BLaER1 treated with 17β-estradiol and CSF1 and Interleukin-3, amounts not matched to agents 10 nM and 100 nM (cell line): ENCODE data around the gene NCKIPSD.
A peak's percentile ranks its signal among the peaks of the same experiment; 100 is the strongest.

ENCODE experiments used
- H3K27ac ChIP-seq, 11 experiments: shearing (Covaris generic); formaldehyde crosslinking; 2 replicates each; pipeline ENCODE4 v1.8.1; 2022
- H3K27me3 ChIP-seq, 11 experiments: shearing (Covaris generic); formaldehyde crosslinking; 2 replicates each; pipeline ENCODE4 v1.8.1; 2022
- H3K36me3 ChIP-seq, 11 experiments: shearing (Covaris generic); formaldehyde crosslinking; 2 replicates each; pipeline ENCODE4 v1.8.1; 2022
- H3K4me1 ChIP-seq, 10 experiments: shearing (Covaris generic); formaldehyde crosslinking; 2 replicates each; pipeline ENCODE4 v1.8.1; 2022
- H3K4me2 ChIP-seq, 11 experiments: shearing (Covaris generic); formaldehyde crosslinking; 2 replicates each; pipeline ENCODE4 v1.8.1; 2022
- H3K4me3 ChIP-seq, 10 experiments: shearing (Covaris generic); formaldehyde crosslinking; 2 replicates each; pipeline ENCODE4 v1.8.1; 2022
- H3K9ac ChIP-seq, 11 experiments: shearing (Covaris generic); formaldehyde crosslinking; 2 replicates each; pipeline ENCODE4 v1.8.1; 2022
- H3K9me3 ChIP-seq, 11 experiments: shearing (Covaris generic); formaldehyde crosslinking; replicated peaks in 1 of 11; 2 replicates each; pipeline ENCODE4 v1.8.1; 2022
- H4K20me1 ChIP-seq, 11 experiments: shearing (Covaris generic); formaldehyde crosslinking; 2 replicates each; pipeline ENCODE4 v1.8.1; 2022
- Cebpa-rat ChIP-seq, 11 experiments: shearing (Covaris generic); IDR thresholded peaks; 2 replicates each; pipeline ENCODE4 v1.8.1; 2022

NCKIPSD gene

DNA sequence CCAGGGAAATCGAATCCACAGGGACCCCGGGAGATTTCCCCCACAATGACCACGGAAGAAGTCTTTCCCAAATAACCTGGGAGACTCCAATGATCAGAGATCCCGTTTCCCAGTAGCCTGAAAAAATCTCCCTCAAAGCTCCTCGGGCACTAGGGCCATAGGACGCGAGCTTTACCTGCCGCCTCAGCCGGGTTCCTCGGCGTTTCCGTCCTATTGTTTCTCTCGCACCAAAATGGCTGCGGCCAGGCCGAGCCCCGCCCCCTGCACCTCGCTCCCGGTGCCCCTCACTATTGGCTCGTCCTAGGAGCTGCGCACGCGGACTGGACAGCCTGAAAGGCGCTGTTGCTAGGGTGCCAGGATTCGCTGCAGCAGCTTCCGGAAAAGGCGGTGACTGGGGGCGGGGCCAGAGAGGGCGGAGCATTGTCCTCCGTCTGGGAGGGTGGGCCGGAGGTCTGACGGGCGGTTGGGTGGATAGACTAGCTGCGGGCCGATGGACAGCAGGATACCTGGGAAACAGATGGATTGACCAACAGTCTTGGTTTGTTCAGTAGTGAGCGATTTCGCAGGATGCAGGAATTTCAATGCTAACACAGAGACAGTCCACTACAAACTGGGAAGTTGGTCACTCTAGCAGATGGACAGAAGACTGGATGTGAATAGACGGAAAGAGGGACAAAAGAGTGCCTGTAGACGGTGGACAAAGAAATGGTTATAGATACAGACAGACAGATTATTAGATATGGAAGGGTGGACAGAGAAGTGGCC, 31.4 kb upstream of the NCKIPSD start, which contains the start of gene IP6K2:
TSS of gene IP6K2 (minus strand) at position 240 of the 765 bp plus-strand sequence. CDS start 21,930 bp downstream, outside the sequence.
- TF ChIP-seq Cebpa-rat (IDR thresholded peaks at IDR 0.05): no peak
- Histone ChIP-seq H3K9ac (peak within 1 kb of the TSS; percentile 92 to 100 (median 98)), H3K9me3 (no peaks in the 10 kb centered on the region), H3K27ac (peak within 1 kb of the TSS; percentile 90 to 99 (median 98)), H3K36me3 (peaks cover 21 to 34% (median 33%) of the 10 kb centered on the region in 11 experiments), H3K4me2 (peak within 1 kb of the TSS; percentile 76 to 95 (median 84)), H4K20me1 (peaks cover 21 to 40% (median 35%) of the 10 kb centered on the region in 11 experiments; a peak in 21 of 22 replicates), H3K4me3 (peak within 1 kb of the TSS; percentile 86 to 99 (median 96)), H3K4me1 (peaks cover 32 to 40% (median 35%) of the 10 kb centered on the region in 10 experiments), H3K27me3 (no peaks in the 10 kb centered on the region)

GRCh38 chr3:48716508-48716981, 30.8 kb upstream of the NCKIPSD start:
- Histone ChIP-seq H3K9me3 (no peaks in the 10 kb centered on the region), H3K4me3 (peak overlapping the region; percentile 86 to 99 (median 96)), H3K27ac (peak overlapping the region; percentile 90 to 99 (median 98)), H3K9ac (peak overlapping the region; percentile 92 to 100 (median 98)), H3K27me3 (no peaks in the 10 kb centered on the region), H3K36me3 (peaks cover 26 to 41% (median 38%) of the 10 kb centered on the region in 11 experiments), H4K20me1 (peaks cover 27 to 46% (median 41%) of the 10 kb centered on the region in 11 experiments; a peak in 21 of 22 replicates), H3K4me2 (peak overlapping the region; percentile 76 to 95 (median 84)), H3K4me1 (peaks cover 38 to 45% (median 40%) of the 10 kb centered on the region in 10 experiments)
- no peak for TF ChIP-seq Cebpa-rat (IDR thresholded peaks at IDR 0.05)

- peaks cover 40 to 59% (median 54%) of the 10 kb centered on the region in 11 experiments; a peak in 21 of 22 replicates for H4K20me1 ChIP-seq
- peak overlapping the region; percentile 92 to 100 (median 98); a peak in 20 of 22 replicates for H3K9ac ChIP-seq
Observed at GRCh38 chr3:48715174-48715800, 29.6 kb upstream of the NCKIPSD start.

DNA sequence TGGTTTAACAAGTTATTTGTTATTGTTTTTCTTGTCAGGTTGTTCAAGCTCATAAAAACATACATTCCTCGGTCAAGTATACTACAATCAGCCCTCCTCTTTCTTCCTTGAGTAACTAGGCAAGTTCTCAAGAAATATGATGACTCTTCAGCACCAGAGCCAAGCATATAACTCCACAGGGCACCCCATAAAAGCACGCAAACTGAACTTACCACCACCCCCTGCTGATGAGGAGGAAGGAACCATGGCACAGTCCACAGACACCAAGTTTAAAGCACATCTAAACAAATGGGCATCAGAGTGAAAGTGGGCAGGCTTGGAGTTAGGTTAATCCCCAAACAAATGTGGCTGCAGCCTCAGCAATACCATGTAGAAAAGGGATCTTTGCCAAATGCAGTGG, 26.0 kb upstream of the NCKIPSD start:
- peaks cover 65 to 73% (median 69%) of the 10 kb centered on the region in 10 experiments for H3K4me1 ChIP-seq
- no peak overlapping the region for H3K27ac ChIP-seq
- H4K20me1 ChIP-seq: peaks cover 75 to 94% (median 90%) of the 10 kb centered on the region in 11 experiments
- no peak overlapping the region for H3K4me3 ChIP-seq
- no peaks in the 10 kb centered on the region for H3K27me3 ChIP-seq
- no peak for TF ChIP-seq Cebpa-rat (IDR thresholded peaks at IDR 0.05)
- peak overlapping the region in 8 of 11 experiments; percentile 3 to 82 (median 42); a peak in 9 of 22 replicates for H3K4me2 ChIP-seq
- H3K9me3 ChIP-seq: no peaks in the 10 kb centered on the region
- H3K9ac ChIP-seq: no peak overlapping the region
- peaks cover 69 to 89% (median 85%) of the 10 kb centered on the region in 11 experiments for H3K36me3 ChIP-seq

More at GRCh38 chr3:48715174-48715800, 29.6 kb upstream of the NCKIPSD start:
- Histone ChIP-seq H3K4me3 (peak overlapping the region; percentile 86 to 99 (median 96)), H3K4me2 (peak overlapping the region; percentile 76 to 95 (median 84)), H3K27me3 (no peaks in the 10 kb centered on the region), H3K9me3 (no peaks in the 10 kb centered on the region), H3K36me3 (peaks cover 39 to 53% (median 51%) of the 10 kb centered on the region in 11 experiments), H3K4me1 (peaks cover 45 to 57% (median 52%) of the 10 kb centered on the region in 10 experiments), H3K27ac (peak overlapping the region in 3 of 11 experiments; percentile 96 to 99 (median 98); a peak in 4 of 22 replicates)
- no peak for TF ChIP-seq Cebpa-rat (IDR thresholded peaks at IDR 0.05)

GRCh38 chr3:48709051-48709461, 23.3 kb upstream of the NCKIPSD start:
- Histone ChIP-seq H3K27me3 (no peaks in the 10 kb centered on the region), H3K36me3 (peaks cover 86 to 100% (median 98%) of the 10 kb centered on the region in 11 experiments), H3K4me3 (no peak overlapping the region), H4K20me1 (peaks cover 92 to 100% (median 100%) of the 10 kb centered on the region in 11 experiments), H3K4me2 (peak overlapping the region; percentile 18 to 82 (median 53); a peak in 21 of 22 replicates), H3K4me1 (peaks cover 45 to 57% (median 52%) of the 10 kb centered on the region in 10 experiments), H3K27ac (0 out of 22 replicates have a peak overlapping the region, but pooled peaks of 2 of the 11 experiments have one; percentile 9 to 20), H3K9ac (peak overlapping the region in 4 of 11 experiments; percentile 17 to 44 (median 26); a peak in 6 of 22 replicates), H3K9me3 (no peaks in the 10 kb centered on the region)
- no peak for TF ChIP-seq Cebpa-rat (IDR thresholded peaks at IDR 0.05)

DNA sequence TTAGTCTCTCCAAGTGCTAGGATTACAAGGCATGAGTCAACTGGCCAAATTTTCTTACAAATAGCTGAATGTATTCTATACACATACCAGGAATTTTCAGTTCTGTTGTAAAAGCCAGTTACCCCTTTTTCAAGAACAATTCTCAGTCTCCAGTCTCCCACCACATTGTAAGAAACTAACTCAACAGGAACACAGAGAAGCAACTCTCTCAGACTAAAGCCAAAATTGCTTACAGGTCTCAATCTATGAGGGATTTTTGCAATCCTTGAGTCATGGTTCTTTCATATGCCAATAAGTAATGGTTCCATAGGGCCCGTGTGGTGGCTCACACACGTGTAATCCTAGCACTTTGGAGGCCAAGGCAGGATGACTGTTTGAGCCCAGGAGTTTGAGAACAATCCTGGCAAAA, 22.8 kb upstream of the NCKIPSD start:
- Histone ChIP-seq H3K27me3 (no peaks in the 10 kb centered on the region), H3K9ac (peak overlapping the region in 4 of 11 experiments; percentile 17 to 44 (median 35); a peak in 4 of 22 replicates), H3K9me3 (no peaks in the 10 kb centered on the region), H3K4me2 (peak overlapping the region in 10 of 11 experiments; percentile 18 to 82 (median 54); a peak in 14 of 22 replicates), H3K4me1 (peaks cover 42 to 52% (median 48%) of the 10 kb centered on the region in 10 experiments), H3K36me3 (peaks cover 86 to 100% (median 98%) of the 10 kb centered on the region in 11 experiments), H3K4me3 (no peak overlapping the region), H4K20me1 (peaks cover 97 to 100% (median 100%) of the 10 kb centered on the region in 11 experiments), H3K27ac (0 out of 22 replicates have a peak overlapping the region, but pooled peaks of 1 of the 11 experiments have one; percentile 20)
- TF ChIP-seq Cebpa-rat (IDR thresholded peaks at IDR 0.05): no peak

DNA sequence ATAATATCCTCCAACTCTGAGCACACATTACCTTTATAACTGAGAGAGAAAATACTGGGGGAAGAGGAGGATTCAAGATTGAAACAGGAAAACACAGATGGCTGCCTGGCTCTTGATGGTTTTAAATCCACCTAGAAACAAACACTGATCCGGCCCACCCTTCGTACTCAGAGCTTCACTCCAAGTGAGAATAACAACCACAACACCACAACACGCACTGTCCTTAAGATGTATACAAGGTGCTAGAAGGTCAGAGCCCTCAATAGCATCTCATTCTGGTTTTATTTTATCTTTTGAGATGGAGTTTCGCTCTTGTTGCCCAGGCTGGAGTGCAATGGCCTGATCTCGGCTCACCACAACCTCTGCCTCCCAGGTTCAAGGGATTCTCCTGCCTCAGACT, 21.4 kb upstream of the NCKIPSD start:
- no peak for TF ChIP-seq Cebpa-rat (IDR thresholded peaks at IDR 0.05)
- Histone ChIP-seq H3K9ac (no peak overlapping the region), H3K4me2 (no peak overlapping the region), H3K4me1 (peaks cover 30 to 39% (median 36%) of the 10 kb centered on the region in 10 experiments), H4K20me1 (peaks cover 98 to 100% (median 100%) of the 10 kb centered on the region in 11 experiments), H3K36me3 (peaks cover 85 to 100% (median 98%) of the 10 kb centered on the region in 11 experiments), H3K27me3 (no peaks in the 10 kb centered on the region), H3K9me3 (no peaks in the 10 kb centered on the region), H3K4me3 (no peak overlapping the region), H3K27ac (no peak overlapping the region)

- Histone ChIP-seq H3K36me3 (peaks cover 83 to 100% (median 99%) of the 10 kb centered on the region in 11 experiments), H3K4me2 (no peak overlapping the region), H3K4me1 (peaks cover 0 to 3% (median 0%) of the 10 kb centered on the region in 10 experiments; a peak in 1 of 20 replicates), H3K4me3 (no peak overlapping the region), H4K20me1 (peaks cover 98 to 100% (median 100%) of the 10 kb centered on the region in 11 experiments), H3K27ac (no peak overlapping the region), H3K9me3 (no peaks in the 10 kb centered on the region), H3K27me3 (no peaks in the 10 kb centered on the region), H3K9ac (no peak overlapping the region)
- no peak for TF ChIP-seq Cebpa-rat (IDR thresholded peaks at IDR 0.05)
Observed at GRCh38 chr3:48702320-48702920, 16.7 kb upstream of the NCKIPSD start.
